CD4-positive, alpha-beta T cell treated with Interleukin-1 beta for 1 hour (primary cell): ENCODE data around the gene KIF26A.

Source experiments
- DNase-seq, 2 donors: peaks; one replicate each; pipeline ENCODE4 v3.0.0-alpha.2; 2020 to 2022

Gene KIF26A

GRCh38 chr14:104113631-104114420 lies 24.6 kb upstream of the KIF26A start:
- DNase-seq, result no peak

- DNase-seq, result no peak
Measured at GRCh38 chr14:104114421-104115130, 23.8 kb upstream of the KIF26A start.

GRCh38 chr14:104115131-104115600 lies 23.2 kb upstream of the KIF26A start:
- DNase-seq, result no peak

GRCh38 chr14:104115691-104116287 lies 22.6 kb upstream of the KIF26A start:
- no peak for DNase-seq

GRCh38 chr14:104116288-104116755 lies 22.1 kb upstream of the KIF26A start:
- DNase-seq, result no peak

- no peak for DNase-seq
Measured at GRCh38 chr14:104116756-104117340, 21.5 kb upstream of the KIF26A start.

GRCh38 chr14:104117341-104118005 lies 20.9 kb upstream of the KIF26A start:
- no peak for DNase-seq

GRCh38 chr14:104118006-104118844 lies 20.2 kb upstream of the KIF26A start:
- no peak for DNase-seq

GRCh38 chr14:104119119-104119487 lies 19.3 kb upstream of the KIF26A start:
- no peak for DNase-seq

- no peak for DNase-seq
Measured at GRCh38 chr14:104119488-104120251, 18.7 kb upstream of the KIF26A start.

- DNase-seq, result no peak
Measured at GRCh38 chr14:104120281-104120741, 18.1 kb upstream of the KIF26A start.

- DNase-seq, result no peak
Measured at GRCh38 chr14:104121142-104121541, 17.2 kb upstream of the KIF26A start.

GRCh38 chr14:104123879-104124278 lies 14.5 kb upstream of the KIF26A start:
- DNase-seq, result no peak

- no peak for DNase-seq
Measured at GRCh38 chr14:104125011-104125410, 13.4 kb upstream of the KIF26A start.

GRCh38 chr14:104126753-104127152 lies 11.6 kb upstream of the KIF26A start:
- DNase-seq, result no peak

- no peak for DNase-seq
Measured at GRCh38 chr14:104128981-104129380, 9.4 kb upstream of the KIF26A start.

GRCh38 chr14:104129556-104129955 lies 8.8 kb upstream of the KIF26A start:
- no peak for DNase-seq

GRCh38 chr14:104130974-104131651 lies 7.3 kb upstream of the KIF26A start:
- peak in 1 of 2 donors; percentile 2 for DNase-seq

GRCh38 chr14:104131968-104132732 lies 6.2 kb upstream of the KIF26A start:
- DNase-seq, result peak in 1 of 2 donors; percentile 0
